K562 (cell line): ENCODE results near the gene OTUD1. TPM values are rescaled to one million over a fixed set of nuclear protein-coding genes. Genes with fewer than 3 reads are reported as not detected.

Source experiments
- ATAC-seq: fragments of 200-7000 bp; cut with Tn5 transposase; 3 replicates; pipeline ENCODE4 v1.9.1; 2020; ENCODE audit warnings: moderate library complexity
- BruUV-seq: library from RNA; stranded (reverse); fragments of 400-500 nt; replicated peaks from 2 replicates; lab custom pipeline; 2021; lab: Mats Ljungman, UMichigan
- CTCF ChIA-PET: fragments of 300-600 bp; formaldehyde crosslinking; extraction: SDS; loops from one replicate; lab custom pipeline; 2021; ENCODE audit warnings: low intra/inter-chr PET ratio; lab: Yijun Ruan, JAX
- POLR2A ChIA-PET: fragments of 300-600, 350-650 bp; sonication (Branson Sonifier 250); formaldehyde crosslinking; extraction: SDS; loops from one replicate; lab custom pipeline; 2021; ENCODE audit warnings: antibody characterized with exemption, inconsistent platforms; lab: Yijun Ruan, JAX
- DNase-seq, 4 experiments: peaks; one replicate each; pipeline versions ENCODE4 v3.0.0 to v3.0.0-alpha.2; 2011 to 2018; ENCODE audit warnings: low spot score in 3 of 4, mixed read lengths in 3 of 4; ENCODE audit errors: extremely low read depth in 1 of 4
- FAIRE-seq: peaks from 2 replicates; lab custom pipeline; 2011; peaks lifted over from hg19 to GRCh38; lab: Jason Lieb, UNC
- H2AFZ ChIP-seq: 2 replicates; pipeline ENCODE4 v1.6.0; 2011; ENCODE audit warnings: low read depth, low read length, control low read depth, inconsistent platforms
- H3K27ac ChIP-seq: fragments of 200-600 bp; 3 replicates; pipeline ENCODE4 v1.8.0; 2011; ENCODE audit warnings: low read depth, mild to moderate bottlenecking, control low read depth, inconsistent platforms, low read length, moderate library complexity, mixed read lengths; ENCODE audit errors: extremely low read depth
- H3K27me3 ChIP-seq, 2 experiments: fragments of 300-600 bp in 1 of 2; 2 replicates in 1 of 2; 3 replicates in 1 of 2; pipeline versions ENCODE4 v1.6.0 to v1.8.0; 2011; ENCODE audit warnings: inconsistent platforms in 2 of 2, low read length in 2 of 2, mild to moderate bottlenecking in 1 of 2, mixed read lengths in 1 of 2, moderate library complexity in 1 of 2; ENCODE audit not compliant: control insufficient read depth in 2 of 2, insufficient read depth in 2 of 2
- H3K36me3 ChIP-seq: fragments of 300-600 bp; 3 replicates; pipeline ENCODE4 v1.8.0; 2011; ENCODE audit warnings: mild to moderate bottlenecking, low read length, inconsistent platforms; ENCODE audit not compliant: control insufficient read depth, insufficient read depth
- H3K4me1 ChIP-seq, 2 experiments: fragments of 200-600 bp in 1 of 2; replicated peaks in 1 of 2; 2 replicates in 1 of 2; 3 replicates in 1 of 2; pipeline versions ENCODE4 v1.5.1 to v1.8.0; 2011; ENCODE audit warnings: inconsistent platforms in 2 of 2, low read length in 2 of 2, mild to moderate bottlenecking in 1 of 2, mixed read lengths in 1 of 2, moderate library complexity in 1 of 2; ENCODE audit not compliant: control insufficient read depth in 2 of 2, insufficient read depth in 2 of 2
- H3K4me2 ChIP-seq: 2 replicates; pipeline ENCODE4 v1.6.1; 2011; ENCODE audit warnings: low read length, control low read depth, inconsistent platforms, mixed read lengths; ENCODE audit not compliant: insufficient read depth
- H3K4me3 ChIP-seq: fragments of 200-600 bp; sonication (generic), shearing (Covaris generic); 2 replicates; pipeline ENCODE4 v1.5.1; 2016; ENCODE audit warnings: control low read depth, inconsistent platforms
- H3K79me2 ChIP-seq: fragments of 200-600 bp; 3 replicates; pipeline ENCODE4 v1.8.0; 2011; ENCODE audit warnings: low read length, inconsistent platforms; ENCODE audit not compliant: control insufficient read depth, insufficient read depth
- H3K9ac ChIP-seq, 2 experiments: 2 replicates each; pipeline versions ENCODE4 v1.6.0 to v1.6.1; 2011; ENCODE audit warnings: low read depth in 2 of 2, low read length in 2 of 2, control low read depth in 1 of 2, inconsistent platforms in 1 of 2, mild to moderate bottlenecking in 1 of 2, mixed read lengths in 1 of 2; ENCODE audit not compliant: insufficient read depth in 1 of 2
- H3K9me1 ChIP-seq: one replicate; pipeline ENCODE4 v1.6.0; 2011; ENCODE audit warnings: inconsistent platforms, mild to moderate bottlenecking, low read length, moderate library complexity; ENCODE audit not compliant: control insufficient read depth, insufficient read depth
- H3K9me3 ChIP-seq: replicated peaks from 2 replicates; pipeline ENCODE4 v1.5.1; 2011; ENCODE audit warnings: low read depth, low read length, inconsistent platforms; ENCODE audit not compliant: control insufficient read depth, insufficient read depth
- H4K20me1 ChIP-seq: replicated peaks from 2 replicates; pipeline ENCODE4 v1.6.1; 2011; ENCODE audit warnings: low read length, inconsistent platforms, mixed read lengths; ENCODE audit not compliant: control insufficient read depth, insufficient read depth
- CBFA2T3 ChIP-seq: fragments of 450-650 bp; IDR thresholded peaks from 2 replicates; pipeline ENCODE4 v1.6.1; 2017
- CREB1 ChIP-seq, 2 experiments: sonication (generic) in 1 of 2; formaldehyde crosslinking in 1 of 2; IDR thresholded peaks; 2 replicates each; pipeline versions ENCODE4 v1.6.1 to v1.8.0; 2012 to 2022; ENCODE audit warnings: inconsistent platforms in 1 of 2, mild to moderate bottlenecking in 1 of 2, missing genetic modification reagents in 1 of 2, moderate library complexity in 1 of 2
- MEIS2 ChIP-seq: fragments of 450-650 bp; IDR thresholded peaks from 2 replicates; pipeline ENCODE4 v1.6.1; 2014; ENCODE audit warnings: mild to moderate bottlenecking; ENCODE audit not compliant: partially characterized antibody
- PBX2 ChIP-seq, 2 experiments: IDR thresholded peaks in 1 of 2; conservative IDR thresholded peaks in 1 of 2; 2 replicates each; pipeline ENCODE4 v1.6.1; 2016; ENCODE audit warnings: low read depth in 2 of 2, mild to moderate bottlenecking in 1 of 2, missing compliant biosample characterization in 1 of 2, missing genetic modification characterization in 1 of 2, moderate library complexity in 1 of 2
- PKNOX1 ChIP-seq: fragments of 450-650 bp; IDR thresholded peaks from 2 replicates; pipeline ENCODE4 v1.6.1; 2016
- ZBTB34 ChIP-seq: fragments of 250-450 bp; sonication (Bioruptor Pico); IDR thresholded peaks from 2 replicates; pipeline ENCODE4 v1.8.0; 2021; ENCODE audit warnings: mild to moderate bottlenecking, moderate library complexity
- ZNF668 ChIP-seq: fragments of 250-450 bp; sonication (Bioruptor Pico); IDR thresholded peaks from 2 replicates; pipeline ENCODE4 v1.8.0; 2022; ENCODE audit warnings: mild to moderate bottlenecking, inconsistent platforms
- WGBS: fragments of 100-300 bp; shearing (Covaris generic); methylation state at CpG from one replicate; pipeline ENCODE4 v1.1.6; 2016; ENCODE audit warnings: low coverage, mixed read lengths; ENCODE audit not compliant: insufficient coverage; ENCODE audit errors: missing lambda C conversion rate; 5-methylcytosine and 5-hydroxymethylcytosine counted together
- in situ Hi-C: fragments of 300-500 bp; cut with MboI; formaldehyde crosslinking; loops from 4 replicates; pipeline ENCODE4 v1.15.0; 2018; ENCODE audit warnings: inconsistent platforms, mixed read lengths
- intact Hi-C: fragments of 100-400 bp; cut with micrococcal nuclease; formaldehyde crosslinking; loops from 2 replicates; pipeline ENCODE4 v1.14.2; 2022
- polyA plus RNA-seq, 8 experiments: library from polyadenylated mRNA; depleted of rRNA in 4 of 8; stranded (reverse) in 5 of 8; unstranded in 3 of 8; fragments of >200 nt; fragmentation: Nextera tagmentation in 2 of 8; fragmentation: Illumina TruSeq in 1 of 8; extraction: Ambion mirVana in 2 of 8; extraction: Trizol in 1 of 8; gene quantifications; 2 replicates each; pipeline versions ENCODE4 v1.2.1 to v1.2.3, GENCODE V29; 2011 to 2014; ENCODE audit warnings: inconsistent platforms in 1 of 8, missing spikeins in 1 of 8
- total RNA-seq, 7 experiments: library from RNA; depleted of rRNA in 6 of 7; stranded (reverse); fragments of >200 nt in 6 of 7; fragmentation: Illumina TruSeq in 2 of 7; extraction: Trizol in 2 of 7; gene quantifications; 2 replicates each; pipeline versions ENCODE4 v1.2.1 to v1.2.3, GENCODE V29; 2011 to 2021; ENCODE audit warnings: low replicate concordance in 1 of 7

OTUD1 gene
- total and polyA plus RNA-seq, 9 of the 15 experiments (the other 6 are each of a cell fraction or from before 2014, with no cell fraction given), result 0.29 to 2.0 (median 0.49) TPM

- in situ Hi-C loops (no loop called here), intact Hi-C loops (no loop called here)
- BruUV-seq, result no TSS peak
- no peak overlapping the region for H3K27ac ChIP-seq
- ChIA-PET CTCF (no interaction called here), POLR2A (interaction anchor here (1.2 kb wide), 1 partner anchor 9 kb away, joined by 3 read pairs; no protein-coding TSS in a partner anchor)
- no peaks in the 10 kb centered on the region for H4K20me1 ChIP-seq
- TF ChIP-seq ZBTB34 (CRISPR knock-in tag), result no peak
- no peak for TF ChIP-seq CREB1 (IDR thresholded peaks at IDR 0.05)
- TF ChIP-seq CREB1 (CRISPR knock-in tag; IDR thresholded peaks at IDR 0.05), result no peak
- TF ChIP-seq ZNF668 (CRISPR knock-in tag), result no peak
- peak; percentile 56 for TF ChIP-seq MEIS2
- no peak for TF ChIP-seq CBFA2T3
- TF ChIP-seq PBX2 (CRISPR knock-in tag; IDR thresholded peaks at IDR 0.05; ENCODE audit: low read depth), result no peak
- TF ChIP-seq PBX2 (tag; conservative IDR thresholded peaks at IDR 0.05; ENCODE audit: low read depth), result peak; percentile 38; the same call in 1 of the 2 replicates
- peak; percentile 25; the same call in 1 of the 2 replicates for TF ChIP-seq PKNOX1
- WGBS, result 0% methylated on average over 2 of the region's 2 CpGs
- no peaks in the 10 kb centered on the region for H3K79me2 ChIP-seq
- no peak for FAIRE-seq
- H3K27me3 ChIP-seq, result no peaks in the 10 kb centered on the region
- H3K9ac ChIP-seq, result no peak overlapping the region
- no peaks in the 10 kb centered on the region for H3K9me3 ChIP-seq
- no peak for ATAC-seq
- H3K4me3 ChIP-seq, result no peak overlapping the region
- H3K36me3 ChIP-seq, result no peaks in the 10 kb centered on the region
- no peak for DNase-seq
- H2AFZ ChIP-seq, result no peak overlapping the region
- H3K4me1 ChIP-seq, result no peaks in the 10 kb centered on the region
- no peaks in the 10 kb centered on the region for H3K9me1 ChIP-seq
- no peak overlapping the region for H3K4me2 ChIP-seq
Observed at GRCh38 chr10:23422003-23422411, 16.9 kb upstream of the OTUD1 start.
